Skin of body (tissue), 3 donors: ENCODE measurements around the gene ZNF337. TPM values are rescaled to one million over a fixed set of nuclear protein-coding genes. Genes with fewer than 3 reads are reported as not detected.
"Not testable (repeated sequence)": the region's sequence is repeated elsewhere in the genome, so short reads cannot be mapped to it uniquely, and the experiment has no call there.

ENCODE experiments used
- DNase-seq: peaks from one replicate; lab custom pipeline; 2025; lab: John Stamatoyannopoulos, UW
- small RNA-seq: library from RNA; depleted of rRNA; stranded (forward); fragments of <200 nt; gene quantifications from one replicate; pipeline ENCODE3, GENCODE V24; 2014; ENCODE audit warnings: low replicate concordance
- total RNA-seq: library from RNA; depleted of rRNA; stranded (reverse); fragments of >200 nt; gene quantifications from one replicate; pipeline ENCODE4 v1.2.3, GENCODE V29; 2014

ZNF337 gene
- total RNA-seq, 1 donor from 2014 or later: 16.9 TPM

DNA sequence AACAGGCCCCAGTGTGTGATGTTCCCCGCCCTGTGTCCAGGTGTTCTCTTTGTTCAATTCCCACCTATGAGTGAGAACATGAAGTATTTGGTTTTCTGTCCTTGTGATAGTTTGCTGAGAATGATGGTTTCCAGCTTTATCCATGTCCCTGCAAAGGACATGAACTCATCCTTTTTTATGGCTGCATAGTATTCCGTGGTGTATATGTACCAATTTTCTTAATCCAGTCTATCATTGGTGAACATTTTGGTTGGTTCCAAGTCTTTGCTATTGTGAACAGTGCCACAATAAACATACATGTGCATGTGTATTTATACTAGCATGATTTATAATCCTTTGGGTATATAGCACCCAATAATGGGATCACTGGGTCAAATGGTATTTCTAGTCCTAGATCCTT, 66.0 kb downstream of the ZNF337 start:
- DNase-seq: not testable (repeated sequence)

- no peak for DNase-seq
Observed at GRCh38 chr20:25629816-25630499, 66.7 kb downstream of the ZNF337 start.

- DNase-seq: no peak
Observed at GRCh38 chr20:25626779-25627178, 69.9 kb downstream of the ZNF337 start.

- DNase-seq: peak; percentile 7
Observed at GRCh38 chr20:25624500-25624939, 72.1 kb downstream of the ZNF337 start.

Small RNAs within 50 kb of the gene (small RNA-seq; reads per million reads assigned to genes)
- not detected for gene RN7SL594P

Other genes with a start within 250 kb of the ZNF337 start
- gene NINL, start 111.3 kb downstream of the ZNF337 start, total RNA-seq: 15.7 TPM
- gene NANP, start 72.8 kb downstream of the ZNF337 start, total RNA-seq: 6.2 TPM